PC-3 (cell line): ENCODE measurements around the gene TENM4. TPM values are rescaled to one million over a fixed set of nuclear protein-coding genes. Genes with fewer than 3 reads are reported as not detected.

Experiments used
- ATAC-seq: fragments of 200-7000 bp; cut with Tn5 transposase; 2 replicates; pipeline ENCODE4 v1.9.1; 2020; ENCODE audit warnings: mild to moderate bottlenecking, moderate library complexity
- BruUV-seq: library from RNA; stranded (reverse); fragments of 400-500 nt; replicated peaks from 2 replicates; lab custom pipeline; 2021; lab: Mats Ljungman, UMichigan
- CTCF ChIA-PET: fragments of 300-600 bp; sonication (Branson Sonifier 250); formaldehyde crosslinking; loops from one replicate; lab custom pipeline; 2022; ENCODE audit warnings: antibody characterized with exemption; lab: Charles Lee
- POLR2A ChIA-PET: fragments of 300-600 bp; sonication (Branson Sonifier 250); formaldehyde crosslinking; loops from one replicate; lab custom pipeline; 2022; ENCODE audit warnings: antibody characterized with exemption; ENCODE audit not compliant: unreplicated experiment; lab: Charles Lee
- DNase-seq: peaks from one replicate; pipeline ENCODE4 v3.0.0-alpha.2; 2015
- H2AFZ ChIP-seq: fragments of 300-600 bp; sonication (generic); 2 replicates; pipeline ENCODE4 v1.6.0; 2016; ENCODE audit warnings: antibody characterized with exemption, low read length
- H3F3A ChIP-seq: fragments of 300-600 bp; sonication (generic); one replicate; pipeline ENCODE4 v1.6.0; 2017; ENCODE audit warnings: antibody characterized with exemption, low read length, control low read depth, mild to moderate bottlenecking; ENCODE audit not compliant: unreplicated experiment
- H3K27ac ChIP-seq: fragments of 300-600 bp; sonication (generic); 2 replicates; pipeline ENCODE4 v1.5.1; 2016; ENCODE audit warnings: mild to moderate bottlenecking, low read length
- H3K27me3 ChIP-seq: fragments of 300-600 bp; sonication (generic); 2 replicates; pipeline ENCODE4 v1.6.1; 2016; ENCODE audit warnings: low read length, mixed read lengths
- H3K36me3 ChIP-seq: fragments of 300-600 bp; sonication (generic); 2 replicates; pipeline ENCODE4 v1.6.1; 2016; ENCODE audit warnings: low read depth, mixed run types, low read length, mixed read lengths
- H3K4me1 ChIP-seq: fragments of 300-600 bp; sonication (generic); 2 replicates; pipeline ENCODE4 v1.5.1; 2016; ENCODE audit warnings: low read length; ENCODE audit not compliant: insufficient read depth
- H3K4me2 ChIP-seq: fragments of 300-600 bp; sonication (generic); 2 replicates; pipeline ENCODE4 v1.6.0; 2016; ENCODE audit warnings: low read length
- H3K4me3 ChIP-seq: fragments of 300-600 bp; sonication (generic); 2 replicates; pipeline ENCODE4 v1.5.1; 2016; ENCODE audit warnings: mild to moderate bottlenecking, low read length, mixed read lengths
- H3K79me2 ChIP-seq: fragments of 300-600 bp; sonication (generic); 2 replicates; pipeline ENCODE4 v1.6.1; 2017; ENCODE audit warnings: low read length, mixed read lengths
- H3K9ac ChIP-seq: fragments of 300-600 bp; sonication (generic); 2 replicates; pipeline ENCODE4 v1.6.0; 2016; ENCODE audit warnings: mild to moderate bottlenecking, low read length
- H3K9me2 ChIP-seq: fragments of 300-600 bp; sonication (generic); replicated peaks from 2 replicates; pipeline ENCODE4 v1.6.1; 2016; ENCODE audit warnings: mixed run types, low read length, mixed read lengths
- H3K9me3 ChIP-seq: fragments of 300-600 bp; sonication (generic); 2 replicates; pipeline ENCODE4 v1.6.1; 2016; ENCODE audit warnings: low read length, mixed read lengths
- H4K20me1 ChIP-seq: fragments of 300-600 bp; sonication (generic); 2 replicates; pipeline ENCODE4 v1.6.1; 2016; ENCODE audit warnings: low read length, mixed read lengths
- EZH2 ChIP-seq: fragments of 300-600 bp; sonication (generic); IDR thresholded peaks from one replicate; pipeline ENCODE4 v1.6.1; 2017; ENCODE audit warnings: antibody characterized with exemption, mild to moderate bottlenecking, low read length; ENCODE audit not compliant: unreplicated experiment
- EZH2phosphoT487 ChIP-seq: fragments of 300-600 bp; sonication (generic); IDR thresholded peaks from 2 replicates; pipeline ENCODE4 v1.6.1; 2018; ENCODE audit warnings: mild to moderate bottlenecking, antibody characterized with exemption, low read length, borderline replicate concordance
- intact Hi-C: fragments of 100-400 bp; cut with micrococcal nuclease; formaldehyde crosslinking; loops from 2 replicates; pipeline ENCODE4 v1.9.0; 2023
- total RNA-seq: library from RNA; depleted of rRNA; stranded (reverse); fragments of >200 nt; gene quantifications from 2 replicates; pipeline ENCODE4 v1.2.3, GENCODE V29; 2014
- TF ChIP-seq, protein P1 (sequence below): fragments of 300-600 bp; sonication (generic); conservative IDR thresholded peaks from 2 replicates; pipeline ENCODE4 v1.5.1; 2017; ENCODE audit warnings: antibody characterized with exemption, low read depth, mild to moderate bottlenecking, low read length

Gene TENM4
- total RNA-seq, 1 experiment from 2014 or later, result 19.7 TPM

DNA sequence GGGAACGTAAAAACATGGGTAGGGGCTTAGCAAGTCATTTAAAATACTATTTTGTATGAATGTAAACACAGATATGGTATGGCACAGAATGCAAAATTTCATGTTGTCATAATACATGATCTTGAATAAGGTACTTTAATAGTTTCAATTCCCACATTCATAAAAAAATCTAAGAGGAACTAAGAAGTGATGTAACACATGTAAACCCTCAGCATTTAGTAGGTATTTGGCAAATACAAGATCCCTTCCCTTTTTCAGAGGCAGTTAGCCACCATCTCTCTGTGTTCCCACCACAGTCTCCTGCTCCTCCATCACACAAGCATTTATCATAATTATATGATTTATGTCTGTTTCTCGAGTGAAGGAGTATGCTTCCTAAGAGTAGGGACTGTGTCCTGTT is 251.8 kb downstream of the TENM4 start:
- H4K20me1 ChIP-seq, result no peaks in the 10 kb centered on the region
- H3K27ac ChIP-seq, result no peak overlapping the region
- H3F3A ChIP-seq, result no peaks in the 10 kb centered on the region
- H3K79me2 ChIP-seq, result no peaks in the 10 kb centered on the region
- CTCF ChIA-PET, result no interaction called here
- intact Hi-C loops, result no loop called here
- no peak overlapping the region for H3K9ac ChIP-seq
- no peak for ATAC-seq
- no peak for DNase-seq
- H2AFZ ChIP-seq, result no peak overlapping the region
- TF ChIP-seq EZH2phosphoT487, result no peak
- TF ChIP-seq, protein P1, sequence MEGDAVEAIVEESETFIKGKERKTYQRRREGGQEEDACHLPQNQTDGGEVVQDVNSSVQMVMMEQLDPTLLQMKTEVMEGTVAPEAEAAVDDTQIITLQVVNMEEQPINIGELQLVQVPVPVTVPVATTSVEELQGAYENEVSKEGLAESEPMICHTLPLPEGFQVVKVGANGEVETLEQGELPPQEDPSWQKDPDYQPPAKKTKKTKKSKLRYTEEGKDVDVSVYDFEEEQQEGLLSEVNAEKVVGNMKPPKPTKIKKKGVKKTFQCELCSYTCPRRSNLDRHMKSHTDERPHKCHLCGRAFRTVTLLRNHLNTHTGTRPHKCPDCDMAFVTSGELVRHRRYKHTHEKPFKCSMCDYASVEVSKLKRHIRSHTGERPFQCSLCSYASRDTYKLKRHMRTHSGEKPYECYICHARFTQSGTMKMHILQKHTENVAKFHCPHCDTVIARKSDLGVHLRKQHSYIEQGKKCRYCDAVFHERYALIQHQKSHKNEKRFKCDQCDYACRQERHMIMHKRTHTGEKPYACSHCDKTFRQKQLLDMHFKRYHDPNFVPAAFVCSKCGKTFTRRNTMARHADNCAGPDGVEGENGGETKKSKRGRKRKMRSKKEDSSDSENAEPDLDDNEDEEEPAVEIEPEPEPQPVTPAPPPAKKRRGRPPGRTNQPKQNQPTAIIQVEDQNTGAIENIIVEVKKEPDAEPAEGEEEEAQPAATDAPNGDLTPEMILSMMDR, result no peak
- no peak for TF ChIP-seq EZH2
- no peaks in the 10 kb centered on the region for H3K36me3 ChIP-seq
- H3K9me2 ChIP-seq, result no peaks in the 10 kb centered on the region
- H3K4me1 ChIP-seq, result no peaks in the 10 kb centered on the region
- H3K4me2 ChIP-seq, result no peak overlapping the region
- H3K9me3 ChIP-seq, result no peaks in the 10 kb centered on the region
- BruUV-seq, result no TSS peak
- POLR2A ChIA-PET, result no interaction called here
- no peak overlapping the region for H3K4me3 ChIP-seq
- H3K27me3 ChIP-seq, result peaks cover 55% of the 10 kb centered on the region; the same call in 1 of the 2 replicates

DNA sequence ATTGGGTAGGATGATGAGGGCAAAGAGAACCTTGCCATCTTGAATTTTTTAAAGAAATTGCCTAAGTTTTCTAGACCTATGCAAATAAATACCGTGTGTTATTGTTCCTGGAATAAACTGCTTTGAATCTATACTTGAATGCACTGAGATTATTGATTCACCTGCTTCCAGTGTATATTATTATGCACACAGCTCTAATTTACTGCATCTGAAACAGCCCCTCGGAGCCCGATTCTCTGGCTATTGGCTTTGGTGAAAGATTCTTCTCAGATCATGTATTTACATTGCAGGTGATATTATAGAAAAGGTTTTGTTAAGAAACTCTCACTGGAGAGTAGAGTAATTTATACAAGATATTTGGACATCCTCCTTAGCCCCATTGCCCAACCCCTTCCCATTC is 254.2 kb downstream of the TENM4 start:
- CTCF ChIA-PET, result no interaction called here
- POLR2A ChIA-PET, result no interaction called here
- intact Hi-C loops, result no loop called here

DNA sequence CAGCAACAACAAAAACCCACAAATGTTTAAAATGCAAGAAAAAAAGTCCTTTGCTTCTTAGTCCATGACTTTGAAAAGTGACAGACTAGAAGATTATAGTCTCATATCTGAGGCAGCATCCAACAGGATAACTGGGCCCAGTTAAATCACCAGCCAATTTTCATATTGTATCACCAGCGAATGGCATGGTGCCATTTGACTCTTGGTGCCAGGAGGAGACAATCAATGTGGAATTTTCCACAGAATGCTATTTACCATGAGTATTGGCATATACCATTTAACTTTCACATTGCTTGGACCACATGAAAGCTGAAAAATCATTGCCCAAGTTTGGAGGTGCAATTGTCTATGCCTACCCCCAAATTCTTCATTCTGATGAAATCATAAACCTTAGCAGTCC is 255.5 kb downstream of the TENM4 start:
- H3K4me1 ChIP-seq, result no peaks in the 10 kb centered on the region
- peaks cover 70% of the 10 kb centered on the region for H3K27me3 ChIP-seq
- no peaks in the 10 kb centered on the region for H3K9me2 ChIP-seq
- H3F3A ChIP-seq, result no peaks in the 10 kb centered on the region
- intact Hi-C loops, result no loop called here
- H2AFZ ChIP-seq, result no peak overlapping the region
- no peak overlapping the region for H3K27ac ChIP-seq
- no peaks in the 10 kb centered on the region for H3K36me3 ChIP-seq
- H3K79me2 ChIP-seq, result no peaks in the 10 kb centered on the region
- CTCF ChIA-PET, result no interaction called here
- H3K9me3 ChIP-seq, result no peaks in the 10 kb centered on the region
- no peak overlapping the region for H3K4me2 ChIP-seq
- no peak overlapping the region for H3K4me3 ChIP-seq
- no peak for DNase-seq
- H4K20me1 ChIP-seq, result no peaks in the 10 kb centered on the region
- no peak for ATAC-seq
- TF ChIP-seq EZH2phosphoT487 (no peak), EZH2 (no peak)
- TF ChIP-seq, protein P1, result no peak
- POLR2A ChIA-PET, result interaction anchor here (0.6 kb wide), 1 partner anchor 13 kb away, joined by 3 read pairs; no protein-coding TSS in a partner anchor
- no TSS peak for BruUV-seq
- no peak overlapping the region for H3K9ac ChIP-seq

More for the DNA sequence above, 254.2 kb downstream of the TENM4 start:
- DNase-seq (no peak), ATAC-seq (no peak)
- Histone ChIP-seq H3K27me3 (peaks cover 68% of the 10 kb centered on the region), H3K9ac (no peak overlapping the region), H3K4me2 (no peak overlapping the region), H3K36me3 (no peaks in the 10 kb centered on the region), H3K9me3 (no peaks in the 10 kb centered on the region), H3K4me3 (no peak overlapping the region), H2AFZ (no peak overlapping the region), H3K4me1 (no peaks in the 10 kb centered on the region), H3K79me2 (no peaks in the 10 kb centered on the region), H4K20me1 (no peaks in the 10 kb centered on the region), H3K27ac (no peak overlapping the region), H3K9me2 (no peaks in the 10 kb centered on the region), H3F3A (no peaks in the 10 kb centered on the region)
- no TSS peak for BruUV-seq
- TF ChIP-seq EZH2, result no peak
- no peak for TF ChIP-seq EZH2phosphoT487
- TF ChIP-seq, protein P1, result no peak
